SK-N-SH treated with all-trans-retinoic acid at 6 μM for 48 hours (cell line): ENCODE results near the gene FAM83D.

ENCODE experiments used
- ATAC-seq: fragments of 200-7000 bp; cut with Tn5 transposase; 3 replicates; pipeline ENCODE4 v1.9.1; 2020; ENCODE audit warnings: mild to moderate bottlenecking, moderate library complexity
- ARNTL ChIP-seq: fragments of 450-650 bp; formaldehyde crosslinking; IDR thresholded peaks from 2 replicates; pipeline ENCODE4 v1.5.0; 2020; ENCODE audit warnings: low read depth, mild to moderate bottlenecking, moderate library complexity, borderline replicate concordance
- BACH2 ChIP-seq: fragments of 250-450 bp; sonication (Bioruptor Pico); IDR thresholded peaks from 2 replicates; pipeline ENCODE4 v1.9.0; 2021; ENCODE audit warnings: mild to moderate bottlenecking, borderline replicate concordance
- CREB5 ChIP-seq: fragments of 250-450 bp; sonication (Bioruptor Pico); IDR thresholded peaks from 2 replicates; pipeline ENCODE4 v1.5.1; 2020; ENCODE audit warnings: low read depth, mild to moderate bottlenecking, moderate library complexity
- CSDC2 ChIP-seq: fragments of 250-450 bp; sonication (Bioruptor Pico); IDR thresholded peaks from 2 replicates; pipeline ENCODE4 v1.5.0; 2020; ENCODE audit warnings: mild to moderate bottlenecking, moderate library complexity
- ESRRG ChIP-seq: fragments of 250-450 bp; sonication (Bioruptor Pico); IDR thresholded peaks from 2 replicates; pipeline ENCODE4 v1.6.1; 2021; ENCODE audit warnings: mild to moderate bottlenecking
- GLIS3 ChIP-seq: fragments of 250-450 bp; sonication (Bioruptor Pico); IDR thresholded peaks from 2 replicates; pipeline ENCODE4 v1.5.0; 2020; ENCODE audit warnings: mild to moderate bottlenecking, moderate library complexity
- ISL1 ChIP-seq: fragments of 250-450 bp; sonication (Bioruptor Pico); IDR thresholded peaks from 2 replicates; pipeline ENCODE4 v2.1.2; 2022; ENCODE audit warnings: mild to moderate bottlenecking, moderate library complexity
- OSR1 ChIP-seq: fragments of 250-450 bp; sonication (Bioruptor Pico); IDR thresholded peaks from 2 replicates; pipeline ENCODE4 v1.8.0; 2022; ENCODE audit warnings: moderate library complexity, mild to moderate bottlenecking, inconsistent platforms
- PATZ1 ChIP-seq: fragments of 250-450 bp; sonication (Bioruptor Pico); IDR thresholded peaks from 2 replicates; pipeline ENCODE4 v1.8.0; 2020; ENCODE audit warnings: mild to moderate bottlenecking, moderate library complexity, borderline replicate concordance
- PPARA ChIP-seq: fragments of 250-450 bp; sonication (Bioruptor Pico); IDR thresholded peaks from 2 replicates; pipeline ENCODE4 v1.5.0; 2020; ENCODE audit warnings: mild to moderate bottlenecking, borderline replicate concordance
- RARB ChIP-seq: fragments of 250-450 bp; sonication (Bioruptor Pico); IDR thresholded peaks from 2 replicates; pipeline ENCODE4 v1.8.0; 2021; ENCODE audit warnings: mild to moderate bottlenecking, moderate library complexity
- TCF4 ChIP-seq: fragments of 250-450 bp; sonication (Bioruptor Pico); IDR thresholded peaks from 2 replicates; pipeline ENCODE4 v1.8.0; 2021; ENCODE audit warnings: mild to moderate bottlenecking, moderate library complexity, borderline replicate concordance
- TOX ChIP-seq: fragments of 250-450 bp; sonication (Bioruptor Pico); IDR thresholded peaks from 2 replicates; pipeline ENCODE4 v1.8.0; 2021; ENCODE audit warnings: mild to moderate bottlenecking, moderate library complexity, borderline replicate concordance
- TSHZ2 ChIP-seq: fragments of 250-450 bp; sonication (Bioruptor Pico); IDR thresholded peaks from 2 replicates; pipeline ENCODE4 v1.5.0; 2020; ENCODE audit warnings: mild to moderate bottlenecking, moderate library complexity
- ZC3H10 ChIP-seq: fragments of 250-450 bp; sonication (Bioruptor Pico); IDR thresholded peaks from 2 replicates; pipeline ENCODE4 v1.5.1; 2021; ENCODE audit warnings: mild to moderate bottlenecking, moderate library complexity
- ZFP3 ChIP-seq: fragments of 250-450 bp; sonication (Bioruptor Pico); IDR thresholded peaks from 2 replicates; pipeline ENCODE4 v1.5.0; 2020; ENCODE audit warnings: mild to moderate bottlenecking, moderate library complexity
- ZFP30 ChIP-seq: fragments of 450-650 bp; formaldehyde crosslinking; IDR thresholded peaks from 2 replicates; pipeline ENCODE4 v1.5.0; 2022; ENCODE audit warnings: mild to moderate bottlenecking, moderate library complexity
- ZNF70 ChIP-seq: fragments of 450-650 bp; formaldehyde crosslinking; IDR thresholded peaks from 2 replicates; pipeline ENCODE4 v1.5.0; 2020; ENCODE audit warnings: mild to moderate bottlenecking, moderate library complexity
- ZNF8 ChIP-seq: fragments of 450-650 bp; formaldehyde crosslinking; IDR thresholded peaks from 2 replicates; pipeline ENCODE4 v1.5.0; 2020; ENCODE audit warnings: mild to moderate bottlenecking, moderate library complexity
- TF ChIP-seq, protein P1 (sequence below): fragments of 250-450 bp; sonication (Bioruptor Pico); IDR thresholded peaks from 2 replicates; pipeline ENCODE4 v1.8.0; 2021; ENCODE audit warnings: low read depth, mild to moderate bottlenecking, moderate library complexity, borderline replicate concordance

FAM83D gene

DNA sequence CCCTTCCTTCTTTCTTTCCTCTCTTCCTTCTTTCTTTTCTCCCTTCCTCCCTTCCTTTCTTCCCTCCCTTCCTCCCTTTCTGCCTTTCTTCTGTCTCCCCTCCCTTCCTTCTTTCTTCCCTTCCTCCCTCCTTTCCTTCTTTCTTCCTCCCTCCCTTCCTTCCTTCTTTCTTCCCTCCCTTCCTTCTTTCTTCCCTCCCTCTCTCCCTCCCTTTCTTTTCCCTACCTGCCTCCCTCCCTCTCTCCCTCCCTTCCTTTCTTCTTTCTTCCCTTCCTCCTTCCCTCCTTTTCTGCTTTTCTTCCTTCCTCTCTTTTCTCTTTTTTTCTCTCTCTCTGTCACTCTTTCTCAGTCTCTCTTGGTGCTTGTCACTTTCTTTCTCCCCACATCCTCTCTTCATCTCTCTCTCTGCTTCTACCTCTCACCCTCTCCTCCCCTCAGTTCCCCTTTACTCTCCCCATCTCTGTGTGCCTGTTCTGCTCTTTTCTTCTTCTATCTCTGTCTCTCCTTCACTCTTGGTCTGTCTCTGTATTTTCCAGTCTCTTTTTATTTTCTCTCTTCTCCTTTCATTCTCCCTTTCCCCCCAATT lies 30.1 kb upstream of the FAM83D start:
- ATAC-seq = no peak
- no peak for TF ChIP-seq PATZ1 (CRISPR knock-in tag)
- TF ChIP-seq RARB (CRISPR knock-in tag) = no peak
- TF ChIP-seq, protein P1, sequence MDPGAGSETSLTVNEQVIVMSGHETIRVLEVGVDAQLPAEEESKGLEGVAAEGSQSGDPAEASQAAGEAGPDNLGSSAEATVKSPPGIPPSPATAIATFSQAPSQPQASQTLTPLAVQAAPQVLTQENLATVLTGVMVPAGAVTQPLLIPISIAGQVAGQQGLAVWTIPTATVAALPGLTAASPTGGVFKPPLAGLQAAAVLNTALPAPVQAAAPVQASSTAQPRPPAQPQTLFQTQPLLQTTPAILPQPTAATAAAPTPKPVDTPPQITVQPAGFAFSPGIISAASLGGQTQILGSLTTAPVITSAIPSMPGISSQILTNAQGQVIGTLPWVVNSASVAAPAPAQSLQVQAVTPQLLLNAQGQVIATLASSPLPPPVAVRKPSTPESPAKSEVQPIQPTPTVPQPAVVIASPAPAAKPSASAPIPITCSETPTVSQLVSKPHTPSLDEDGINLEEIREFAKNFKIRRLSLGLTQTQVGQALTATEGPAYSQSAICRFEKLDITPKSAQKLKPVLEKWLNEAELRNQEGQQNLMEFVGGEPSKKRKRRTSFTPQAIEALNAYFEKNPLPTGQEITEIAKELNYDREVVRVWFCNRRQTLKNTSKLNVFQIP = no peak
- TF ChIP-seq, all 23 proteins: peak for 0

DNA sequence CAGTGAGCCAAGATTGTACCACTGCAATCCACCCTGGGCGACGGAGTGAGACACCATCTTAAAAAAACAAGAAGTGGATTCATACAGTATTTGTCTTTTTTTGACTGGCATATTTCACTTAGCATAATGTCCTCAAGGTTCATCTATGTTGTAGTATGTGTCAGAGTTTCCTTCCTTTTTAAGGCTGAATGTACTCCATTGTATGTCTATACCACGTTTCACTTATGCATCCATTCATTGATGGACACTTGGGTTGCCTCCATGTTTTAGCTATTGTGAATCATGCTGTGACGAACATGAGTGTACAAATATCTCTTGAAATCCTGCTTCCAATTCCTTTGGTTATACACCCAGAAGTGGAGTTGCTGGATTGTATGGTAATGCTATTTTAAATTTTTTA lies 28.9 kb upstream of the FAM83D start:
- TF ChIP-seq GLIS3 (CRISPR knock-in tag) = no peak
- no peak for TF ChIP-seq ZNF8 (CRISPR knock-in tag)
- TF ChIP-seq CREB5 (CRISPR knock-in tag) = no peak
- no peak for TF ChIP-seq ESRRG
- no peak for TF ChIP-seq ZNF70 (CRISPR knock-in tag)
- TF ChIP-seq ZC3H10 (CRISPR knock-in tag) = no peak
- no peak for TF ChIP-seq CSDC2 (CRISPR knock-in tag)
- no peak for ATAC-seq

GRCh38 chr20:38900606-38901005 lies 25.6 kb upstream of the FAM83D start:
- TF ChIP-seq ZNF8 (CRISPR knock-in tag) (no peak), PPARA (CRISPR knock-in tag) (no peak), TCF4 (CRISPR knock-in tag) (no peak), ZC3H10 (CRISPR knock-in tag) (no peak), OSR1 (CRISPR knock-in tag) (no peak), TSHZ2 (no peak), BACH2 (no peak), ARNTL (no peak), ESRRG (no peak), GLIS3 (CRISPR knock-in tag) (no peak), ZFP30 (no peak), RARB (CRISPR knock-in tag) (no peak)
- TF ChIP-seq, all 23 proteins: peak for 0
- no peak for ATAC-seq

DNA sequence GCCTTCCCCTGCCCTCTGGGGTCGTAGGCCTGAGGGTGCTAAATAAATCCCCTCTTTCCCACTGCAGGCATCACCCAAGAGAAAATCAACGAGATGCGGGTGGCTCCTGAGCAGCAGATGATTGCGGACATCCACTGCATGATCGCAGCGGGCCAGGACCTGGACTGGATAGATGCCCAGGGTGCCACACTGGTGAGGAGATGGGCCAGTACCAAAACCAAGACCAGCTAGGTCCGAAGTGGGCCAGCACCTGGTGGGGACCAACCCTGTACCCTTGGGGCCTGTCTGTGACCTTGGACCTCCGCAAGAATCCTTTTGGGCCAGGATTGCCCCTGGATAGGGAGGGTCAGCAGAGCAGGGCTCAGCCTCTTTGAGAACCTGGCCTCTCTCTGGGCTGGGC lies 23.6 kb upstream of the FAM83D start:
- TF ChIP-seq OSR1 (CRISPR knock-in tag) (no peak), ZFP3 (CRISPR knock-in tag) (no peak), ZFP30 (no peak), PATZ1 (CRISPR knock-in tag) (no peak), CSDC2 (CRISPR knock-in tag) (no peak), GLIS3 (CRISPR knock-in tag) (no peak), TOX (no peak), BACH2 (no peak), ZC3H10 (CRISPR knock-in tag) (no peak), TSHZ2 (no peak), TCF4 (CRISPR knock-in tag) (no peak), ISL1 (CRISPR knock-in tag) (no peak)
- no peak for ATAC-seq
